C1 segment of cervical spinal cord (tissue), 14 donors: ENCODE results near the gene HOXA6.

ENCODE experiments used
- DNase-seq, 14 donors: peaks; one replicate each; lab custom pipeline; 2025; lab: John Stamatoyannopoulos, UW

Gene HOXA6

GRCh38 chr7:27111042-27111750 lies 36.4 kb downstream of the HOXA6 start:
- DNase-seq = no peak

- DNase-seq = peak in 6 of 14 donors; percentile 40 to 76 (median 54)
Measured at GRCh38 chr7:27110186-27111031, 37.2 kb downstream of the HOXA6 start.

GRCh38 chr7:27109466-27110185 lies 37.9 kb downstream of the HOXA6 start:
- no peak for DNase-seq

GRCh38 chr7:27108390-27109127 lies 39.0 kb downstream of the HOXA6 start:
- DNase-seq = no peak

- DNase-seq = no peak
Measured at GRCh38 chr7:27107391-27108381, 39.9 kb downstream of the HOXA6 start.

- no peak for DNase-seq
Measured at GRCh38 chr7:27106901-27107240, 40.7 kb downstream of the HOXA6 start.

GRCh38 chr7:27106181-27106900 lies 41.2 kb downstream of the HOXA6 start:
- no peak for DNase-seq

- no peak for DNase-seq
Measured at GRCh38 chr7:27105301-27106031, 42.1 kb downstream of the HOXA6 start.

GRCh38 chr7:27104341-27105058 lies 43.1 kb downstream of the HOXA6 start:
- DNase-seq = no peak

GRCh38 chr7:27103489-27104226 lies 43.9 kb downstream of the HOXA6 start:
- peak in 2 of 14 donors; percentile 39 to 43 for DNase-seq

- DNase-seq = peak in 5 of 14 donors; percentile 40 to 64 (median 48)
Measured at GRCh38 chr7:27102581-27103442, 44.8 kb downstream of the HOXA6 start, which contains the start of gene HOXA2. Gene HOXA2 (minus strand): TSS chr7:27102683. CDS start chr7:27102500, 183 bp downstream.

- DNase-seq = no peak
Measured at GRCh38 chr7:27101957-27102580, 45.5 kb downstream of the HOXA6 start.

GRCh38 chr7:27101171-27101956 lies 46.2 kb downstream of the HOXA6 start:
- DNase-seq = peak in 1 of 14 donors; percentile 84

- DNase-seq = peak in 1 of 14 donors; percentile 84
Measured at GRCh38 chr7:27100694-27101170, 46.8 kb downstream of the HOXA6 start.
